ENCODE results near the gene TIFAB.

- TF ChIP-seq CTCF (IDR thresholded peaks at IDR 0.05), result no peak
- no peak for TF ChIP-seq POLR2A (IDR thresholded peaks at IDR 0.05)
These were observed 7.8 kb downstream of the TIFAB start for GRCh38 chr5:135444360-135444759.

All from thyroid gland (tissue), 4 donors.